Subcutaneous adipose tissue (tissue), 4 donors: Measurements from ENCODE around the gene GNAI3. TPM values are rescaled to one million over a fixed set of nuclear protein-coding genes. Genes with fewer than 3 reads are reported as not detected.

Source experiments
- total RNA-seq, 4 donors: library from RNA; depleted of rRNA; stranded (reverse); fragments of >200 nt; gene quantifications; one replicate each; pipeline ENCODE4 v1.1.0, GENCODE V29; 2016
- TF ChIP-seq, protein P1 (sequence below): fragments of 450-650 bp; IDR thresholded peaks from one replicate; pipeline ENCODE4 v1.5.1; 2016; ENCODE audit warnings: low read depth, mild to moderate bottlenecking, control low read depth, antibody characterized with exemption, moderate library complexity

The GNAI3 gene
- total RNA-seq, 4 donors from 2014 or later: 5.7 to 9.1 (median 7.9) TPM

DNA sequence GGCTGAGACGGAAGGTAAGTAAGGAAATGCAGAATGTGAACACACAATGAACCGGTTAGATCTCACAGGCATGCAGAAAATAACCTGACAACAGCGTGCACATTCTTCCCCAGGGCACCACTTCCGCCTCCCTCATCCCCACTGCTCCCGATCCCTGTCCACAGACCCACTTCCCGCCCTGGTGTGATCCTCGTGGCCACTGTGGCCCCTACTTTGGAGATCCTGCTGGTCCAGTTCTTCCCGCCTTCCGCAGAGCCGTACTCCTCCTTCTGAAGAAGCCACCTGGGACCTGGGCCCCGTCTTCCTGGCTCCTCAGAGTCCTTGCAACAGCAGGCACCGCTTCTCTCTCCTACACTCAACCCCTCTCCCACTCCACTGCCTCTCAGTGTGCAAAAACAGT, 106.1 kb downstream of the GNAI3 start:
- TF ChIP-seq, protein P1, sequence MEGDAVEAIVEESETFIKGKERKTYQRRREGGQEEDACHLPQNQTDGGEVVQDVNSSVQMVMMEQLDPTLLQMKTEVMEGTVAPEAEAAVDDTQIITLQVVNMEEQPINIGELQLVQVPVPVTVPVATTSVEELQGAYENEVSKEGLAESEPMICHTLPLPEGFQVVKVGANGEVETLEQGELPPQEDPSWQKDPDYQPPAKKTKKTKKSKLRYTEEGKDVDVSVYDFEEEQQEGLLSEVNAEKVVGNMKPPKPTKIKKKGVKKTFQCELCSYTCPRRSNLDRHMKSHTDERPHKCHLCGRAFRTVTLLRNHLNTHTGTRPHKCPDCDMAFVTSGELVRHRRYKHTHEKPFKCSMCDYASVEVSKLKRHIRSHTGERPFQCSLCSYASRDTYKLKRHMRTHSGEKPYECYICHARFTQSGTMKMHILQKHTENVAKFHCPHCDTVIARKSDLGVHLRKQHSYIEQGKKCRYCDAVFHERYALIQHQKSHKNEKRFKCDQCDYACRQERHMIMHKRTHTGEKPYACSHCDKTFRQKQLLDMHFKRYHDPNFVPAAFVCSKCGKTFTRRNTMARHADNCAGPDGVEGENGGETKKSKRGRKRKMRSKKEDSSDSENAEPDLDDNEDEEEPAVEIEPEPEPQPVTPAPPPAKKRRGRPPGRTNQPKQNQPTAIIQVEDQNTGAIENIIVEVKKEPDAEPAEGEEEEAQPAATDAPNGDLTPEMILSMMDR: no peak

DNA sequence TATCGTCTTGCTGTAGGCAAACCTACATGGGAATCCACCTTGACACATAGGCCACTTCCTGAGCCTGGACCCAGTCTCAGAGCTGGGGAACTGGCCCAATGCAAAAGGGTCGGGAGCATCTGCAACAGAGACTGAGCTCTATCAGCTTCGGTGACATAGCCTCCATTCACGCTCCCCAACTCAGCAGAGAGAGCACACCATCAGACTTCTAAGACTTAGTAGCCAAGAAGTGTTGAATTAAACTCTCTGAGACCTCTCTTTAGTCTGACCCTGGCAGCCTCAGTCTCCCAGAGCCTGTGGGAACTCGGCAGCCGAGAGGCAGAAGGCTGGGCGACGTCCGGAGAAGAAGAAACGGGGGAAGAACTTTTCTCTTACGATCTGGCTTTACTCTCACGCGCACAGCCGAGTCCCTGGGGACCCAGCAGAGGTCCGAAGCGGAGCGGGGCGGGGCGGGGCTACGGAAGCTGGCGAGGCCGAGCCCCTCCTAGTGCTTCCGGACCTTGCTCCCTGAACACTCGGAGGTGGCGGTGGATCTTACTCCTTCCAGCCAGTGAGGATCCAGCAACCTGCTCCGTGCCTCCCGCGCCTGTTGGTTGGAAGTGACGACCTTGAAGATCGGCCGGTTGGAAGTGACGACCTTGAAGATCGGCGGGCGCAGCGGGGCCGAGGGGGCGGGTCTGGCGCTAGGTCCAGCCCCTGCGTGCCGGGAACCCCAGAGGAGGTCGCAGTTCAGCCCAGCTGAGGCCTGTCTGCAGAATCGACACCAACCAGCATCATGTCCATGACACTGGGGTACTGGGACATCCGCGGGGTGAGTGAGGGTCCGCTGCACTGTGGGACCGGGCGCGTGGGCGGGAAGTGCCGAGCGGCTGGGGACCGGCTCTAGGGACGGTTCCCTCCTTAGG, 107.5 kb downstream of the GNAI3 start, which contains the start of gene GSTM4:
TSS of gene GSTM4 (plus strand) at position 485 of the 905 bp plus-strand sequence. CDS start at position 776, 291 bp downstream.
- TF ChIP-seq, protein P1: no peak

DNA sequence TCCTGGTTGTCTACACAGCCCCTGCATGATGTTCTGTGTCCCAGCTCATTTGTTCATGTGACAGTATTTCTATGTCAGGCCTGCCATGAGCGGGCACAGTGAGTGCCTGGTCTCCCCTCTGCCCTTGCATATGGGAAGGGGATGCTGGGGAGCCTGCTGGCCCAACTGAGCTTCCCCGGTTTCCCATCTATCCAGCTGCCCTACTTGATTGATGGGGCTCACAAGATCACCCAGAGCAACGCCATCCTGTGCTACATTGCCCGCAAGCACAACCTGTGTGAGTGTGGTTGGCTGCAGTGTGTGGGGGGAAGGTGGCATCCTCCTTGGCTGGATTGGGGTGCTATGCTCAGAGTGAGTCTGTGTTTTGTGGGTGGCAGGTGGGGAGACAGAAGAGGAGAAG, 109.0 kb downstream of the GNAI3 start:
- TF ChIP-seq, protein P1: no peak

DNA sequence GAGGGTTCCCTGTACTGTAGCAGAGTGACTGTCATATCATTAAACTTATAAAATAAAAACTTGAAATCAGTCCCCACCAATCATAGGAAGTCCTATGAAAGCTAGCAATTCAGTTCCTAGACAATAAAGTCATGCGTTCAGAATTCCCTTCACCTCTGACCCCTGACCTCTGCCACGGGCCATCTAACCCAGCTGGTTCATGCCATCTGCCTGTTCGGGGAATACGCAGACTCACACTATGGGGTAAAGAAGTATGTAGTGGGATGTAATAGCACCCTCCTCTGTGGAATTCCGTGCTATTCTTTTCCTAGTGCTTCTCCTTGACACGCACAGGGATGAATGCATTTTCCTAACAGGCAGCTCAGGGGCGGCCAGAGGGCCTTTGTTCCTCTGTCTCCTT, 109.6 kb downstream of the GNAI3 start:
- TF ChIP-seq, protein P1: no peak

DNA sequence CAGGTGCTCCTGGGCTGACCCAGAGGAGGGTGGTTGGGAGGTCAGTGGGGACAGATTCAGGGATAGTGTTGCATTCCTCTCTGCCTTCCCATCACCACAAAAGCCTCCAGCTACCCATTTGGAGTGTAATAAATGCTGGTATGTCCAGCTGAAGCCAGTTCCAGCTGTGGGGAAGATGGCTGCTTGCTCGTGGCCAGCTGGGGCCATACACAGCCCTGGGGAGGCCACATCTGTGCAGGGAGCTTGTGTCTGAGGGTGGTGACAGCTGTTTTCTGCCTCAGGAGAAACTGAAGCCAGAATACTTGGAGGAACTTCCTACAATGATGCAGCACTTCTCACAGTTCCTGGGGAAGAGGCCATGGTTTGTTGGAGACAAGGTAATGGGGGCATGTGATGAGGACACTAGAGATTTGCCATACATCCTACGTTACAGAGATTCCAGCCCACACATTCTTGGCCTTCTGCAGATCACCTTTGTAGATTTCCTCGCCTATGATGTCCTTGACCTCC, 110.2 kb downstream of the GNAI3 start:
- TF ChIP-seq, protein P1: no peak

DNA sequence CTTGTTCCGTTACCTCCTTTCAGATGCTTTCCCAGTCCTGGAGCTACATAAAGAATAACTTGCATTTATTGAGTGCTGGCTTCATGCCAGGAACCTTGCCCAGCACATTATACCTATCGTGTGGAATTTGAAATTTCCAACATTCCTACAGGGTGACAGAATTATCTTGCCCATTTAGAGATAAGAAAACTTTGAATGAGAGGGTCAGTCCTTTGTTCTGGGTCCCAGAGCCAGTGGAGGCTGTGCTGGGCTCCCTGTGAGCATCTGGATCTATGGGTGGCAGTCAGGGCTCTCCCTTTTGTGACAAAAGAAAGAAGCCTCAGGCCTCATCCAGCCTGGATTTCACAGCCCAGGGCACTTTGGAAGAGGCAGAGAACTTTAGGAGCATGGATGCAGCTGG, 110.7 kb downstream of the GNAI3 start:
- TF ChIP-seq, protein P1: no peak

DNA sequence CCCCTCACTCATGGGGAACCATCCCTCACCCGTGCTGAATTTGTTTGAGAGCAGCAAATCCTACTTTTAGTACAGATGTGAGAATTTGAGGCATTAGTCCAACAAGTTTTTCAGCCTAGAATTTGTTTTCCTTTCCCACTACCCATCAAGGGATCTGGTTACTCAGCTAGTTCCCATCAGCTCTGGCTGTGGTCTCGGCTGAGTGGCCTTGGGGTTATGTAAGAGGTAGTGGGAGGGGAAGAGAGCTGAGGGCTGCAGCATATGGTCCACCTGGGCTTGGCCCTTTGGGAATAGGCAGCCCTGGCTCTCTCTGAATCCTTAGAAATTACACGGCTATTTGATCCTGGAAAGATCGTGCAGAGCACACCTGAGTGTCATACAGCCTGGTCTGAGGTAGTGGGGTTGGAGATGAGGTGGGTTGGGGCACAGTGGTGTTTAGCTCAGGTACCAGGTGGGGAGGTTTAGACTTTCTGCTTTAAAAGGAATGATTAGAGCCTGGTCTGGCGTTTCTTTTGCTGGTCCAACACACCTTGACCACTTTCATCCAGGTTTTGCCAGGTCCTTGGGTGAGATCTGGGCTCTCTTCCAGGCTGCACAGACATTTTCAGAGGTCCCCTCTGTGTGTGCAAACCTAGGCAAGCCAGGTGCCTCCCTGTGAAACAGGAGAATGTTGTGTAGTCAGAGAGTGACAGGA, 111.7 kb downstream of the GNAI3 start:
- TF ChIP-seq, protein P1: no peak
